Breast epithelium (tissue), 3 donors: Measurements from ENCODE around the gene IFT57.

ENCODE experiments used
- POLR2A ChIP-seq: fragments of 450-650 bp; IDR thresholded peaks from one replicate; pipeline ENCODE4 v1.6.1; 2016; ENCODE audit warnings: antibody characterized with exemption, mild to moderate bottlenecking, moderate library complexity
- POLR2AphosphoS5 ChIP-seq, 3 donors: sonication (generic); formaldehyde crosslinking; IDR thresholded peaks; one replicate each; pipeline ENCODE4 v1.6.1; 2017; ENCODE audit warnings: antibody characterized with exemption in 3 of 3
- TF ChIP-seq, protein P1 (sequence below), 3 donors: fragments of 450-650 bp; IDR thresholded peaks; one replicate each; pipeline ENCODE4 v1.5.1; 2016 to 2017; ENCODE audit warnings: antibody characterized with exemption in 3 of 3, mild to moderate bottlenecking in 3 of 3, moderate library complexity in 3 of 3

DNA sequence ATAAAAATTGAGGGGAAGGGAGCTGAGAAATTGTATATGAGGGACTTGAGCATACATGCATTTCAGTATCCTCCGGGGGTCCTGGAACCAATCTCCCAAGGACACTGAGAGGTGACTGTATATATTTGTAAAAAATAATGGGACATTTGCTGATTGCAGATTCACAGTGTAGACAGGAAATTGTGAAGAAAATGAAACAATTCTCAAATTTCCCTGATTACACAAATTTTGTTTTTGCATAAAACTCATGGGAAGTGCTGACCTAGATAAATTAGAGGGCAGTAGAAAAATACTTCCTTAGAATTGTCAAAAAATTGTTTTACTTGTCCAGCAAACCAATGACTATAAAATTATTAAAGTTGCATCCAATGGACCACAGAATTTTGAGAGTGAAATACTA lies 64.0 kb downstream of the IFT57 start:
- TF ChIP-seq, protein P1, sequence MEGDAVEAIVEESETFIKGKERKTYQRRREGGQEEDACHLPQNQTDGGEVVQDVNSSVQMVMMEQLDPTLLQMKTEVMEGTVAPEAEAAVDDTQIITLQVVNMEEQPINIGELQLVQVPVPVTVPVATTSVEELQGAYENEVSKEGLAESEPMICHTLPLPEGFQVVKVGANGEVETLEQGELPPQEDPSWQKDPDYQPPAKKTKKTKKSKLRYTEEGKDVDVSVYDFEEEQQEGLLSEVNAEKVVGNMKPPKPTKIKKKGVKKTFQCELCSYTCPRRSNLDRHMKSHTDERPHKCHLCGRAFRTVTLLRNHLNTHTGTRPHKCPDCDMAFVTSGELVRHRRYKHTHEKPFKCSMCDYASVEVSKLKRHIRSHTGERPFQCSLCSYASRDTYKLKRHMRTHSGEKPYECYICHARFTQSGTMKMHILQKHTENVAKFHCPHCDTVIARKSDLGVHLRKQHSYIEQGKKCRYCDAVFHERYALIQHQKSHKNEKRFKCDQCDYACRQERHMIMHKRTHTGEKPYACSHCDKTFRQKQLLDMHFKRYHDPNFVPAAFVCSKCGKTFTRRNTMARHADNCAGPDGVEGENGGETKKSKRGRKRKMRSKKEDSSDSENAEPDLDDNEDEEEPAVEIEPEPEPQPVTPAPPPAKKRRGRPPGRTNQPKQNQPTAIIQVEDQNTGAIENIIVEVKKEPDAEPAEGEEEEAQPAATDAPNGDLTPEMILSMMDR (IDR thresholded peaks at IDR 0.05) = no peak
- TF ChIP-seq POLR2A = no peak
- no peak for TF ChIP-seq POLR2AphosphoS5 (IDR thresholded peaks at IDR 0.05)
